Activated T-cell treated with anti-CD3 and anti-CD28 coated beads, Interleukin-2, amount 50 U/mL, for 48 hours (primary cell): Measurements from ENCODE around the gene EIF3M.
"Not testable (repeated sequence)": the region's sequence is repeated elsewhere in the genome, so short reads cannot be mapped to it uniquely, and the experiment has no call there.

Source experiments
- DNase-seq, 2 experiments: peaks; one replicate each; pipeline ENCODE4 v3.0.0-alpha.2; 2020

Gene EIF3M

GRCh38 chr11:32602657-32603415 is 19.2 kb downstream of the EIF3M start:
- no peak for DNase-seq

GRCh38 chr11:32606220-32606619 is 22.6 kb downstream of the EIF3M start:
- no peak for DNase-seq

- DNase-seq: not testable (repeated sequence)
Observed at GRCh38 chr11:32608826-32609225, 25.2 kb downstream of the EIF3M start.

- no peak for DNase-seq
Observed at GRCh38 chr11:32610797-32611352, 27.2 kb downstream of the EIF3M start.

- DNase-seq: no peak
Observed at GRCh38 chr11:32613500-32614151, 30.0 kb downstream of the EIF3M start.

GRCh38 chr11:32615422-32615821 is 31.8 kb downstream of the EIF3M start:
- no peak for DNase-seq

- no peak for DNase-seq
Observed at GRCh38 chr11:32616903-32617302, 33.3 kb downstream of the EIF3M start.

- DNase-seq: no peak
Observed at GRCh38 chr11:32630844-32631243, 47.2 kb downstream of the EIF3M start.

GRCh38 chr11:32635819-32636218 is 52.2 kb downstream of the EIF3M start:
- DNase-seq: no peak

- no peak for DNase-seq
Observed at GRCh38 chr11:32641361-32641760, 57.7 kb downstream of the EIF3M start.

GRCh38 chr11:32643526-32643925 is 59.9 kb downstream of the EIF3M start:
- no peak for DNase-seq
